Measurements from ENCODE around the gene PROSER3.
"Not testable (repeated sequence)": the region's sequence is repeated elsewhere in the genome, so short reads cannot be mapped to it uniquely, and the experiment has no call there.

Gene PROSER3

DNA sequence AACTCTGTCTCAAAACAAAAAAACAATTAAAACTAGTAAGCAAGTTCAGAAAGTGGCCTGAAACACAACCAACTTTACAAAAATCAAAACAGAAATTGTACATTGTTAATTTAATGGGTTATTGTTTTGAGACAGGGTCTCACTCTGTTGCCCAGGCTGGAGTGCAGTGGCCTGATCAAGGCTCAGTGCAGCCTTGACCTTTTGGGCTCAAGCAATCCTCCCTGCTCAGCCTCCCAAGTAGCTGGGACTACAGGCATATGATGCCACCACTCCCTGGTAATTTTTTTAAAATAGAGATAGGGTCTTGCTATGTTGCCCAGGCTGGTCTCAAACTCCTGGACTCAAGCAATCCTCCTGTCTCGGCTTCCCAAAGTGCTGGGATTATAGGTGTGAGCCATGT lies 37.6 kb downstream of the PROSER3 start:
- DNase-seq: not testable (repeated sequence)

- no peak for DNase-seq
Observed at GRCh38 chr19:35796645-35797542, 38.9 kb downstream of the PROSER3 start.

- DNase-seq: no peak
Observed at GRCh38 chr19:35797663-35798062, 39.7 kb downstream of the PROSER3 start.

DNA sequence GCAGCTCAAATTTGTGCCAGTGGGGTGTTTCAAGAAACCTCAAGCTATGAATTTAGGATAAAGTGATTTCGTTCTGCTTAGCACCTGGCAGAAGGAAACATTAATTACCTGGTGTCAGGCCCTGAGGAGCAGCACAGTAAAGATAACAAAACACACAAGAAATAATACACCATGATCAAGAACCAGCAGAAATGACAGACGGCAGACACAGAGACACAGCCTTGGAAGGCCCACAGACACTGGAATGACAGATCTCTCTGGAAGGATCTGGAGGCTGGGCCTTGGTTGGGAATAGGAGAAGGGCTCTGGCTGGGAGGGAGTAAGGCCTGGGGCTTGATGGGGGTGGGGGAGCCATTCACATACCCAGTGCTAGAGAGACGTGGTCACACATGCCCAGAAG lies 43.9 kb downstream of the PROSER3 start:
- DNase-seq: no peak

- peak; percentile 74 for DNase-seq
Observed at GRCh38 chr19:35805526-35806102, 47.6 kb downstream of the PROSER3 start.

GRCh38 chr19:35806597-35806996 lies 48.6 kb downstream of the PROSER3 start:
- no peak for DNase-seq

DNA sequence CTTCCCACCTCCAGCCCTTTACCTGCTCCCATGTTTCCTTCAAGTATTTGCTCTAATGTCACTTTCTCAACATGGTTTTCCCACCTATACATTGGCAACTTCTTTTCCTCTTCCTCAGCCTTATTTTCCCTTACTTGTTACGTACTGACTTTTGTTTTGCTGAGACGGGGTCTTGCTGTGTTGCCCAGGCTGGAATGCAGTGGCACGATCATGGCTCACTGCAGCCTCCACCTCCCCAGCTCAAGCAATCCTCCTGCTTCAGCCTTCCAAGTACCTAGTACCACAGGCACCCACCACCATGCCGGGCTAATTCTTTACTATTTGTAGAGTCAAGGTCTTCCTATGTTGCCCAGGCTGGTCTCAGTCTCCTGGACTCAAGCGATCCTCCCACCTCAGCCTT lies 49.7 kb downstream of the PROSER3 start:
- no peak for DNase-seq

GRCh38 chr19:35811317-35812219 lies 53.6 kb downstream of the PROSER3 start:
- DNase-seq: no peak

DNA sequence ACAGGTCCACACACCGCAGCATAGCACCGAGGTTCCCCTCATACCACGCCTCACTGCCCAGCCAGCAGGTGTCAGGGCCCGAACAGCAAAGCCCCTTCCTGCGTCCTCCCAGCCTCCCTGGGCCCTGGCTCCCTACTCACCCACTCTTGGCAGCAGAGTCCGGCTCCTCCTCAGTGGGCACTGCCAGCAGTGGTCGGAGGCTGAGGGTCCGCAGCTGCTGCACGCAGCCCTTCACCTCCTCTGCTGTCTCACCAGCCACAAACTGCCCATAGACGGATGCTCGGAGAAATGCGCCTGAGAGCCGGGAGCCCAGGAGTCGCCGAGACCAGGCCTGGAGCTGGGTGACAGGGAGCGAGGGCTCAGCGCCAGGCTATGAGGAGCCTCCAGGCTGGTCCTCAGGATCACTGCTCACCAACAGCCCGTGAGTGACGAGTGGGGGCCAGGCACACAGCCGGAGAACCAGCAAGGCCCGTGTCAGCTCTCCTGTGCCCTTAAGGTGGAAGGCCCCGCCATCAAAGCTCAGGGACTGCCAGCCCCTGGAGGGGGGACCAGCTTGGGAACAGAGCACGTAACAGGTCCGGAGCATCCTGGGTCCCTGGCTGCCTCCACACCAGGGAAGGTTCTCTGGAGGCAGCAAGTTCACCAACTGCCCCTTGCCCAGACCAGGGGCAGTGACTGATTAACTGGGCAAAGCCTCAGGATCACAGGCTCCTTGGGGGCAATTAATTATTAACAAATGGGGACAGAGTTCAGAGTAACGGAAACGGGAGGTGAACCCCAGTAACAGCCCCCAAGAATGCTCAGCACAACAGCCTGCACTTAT lies 54.5 kb downstream of the PROSER3 start, which contains the start of gene PRODH2:
PRODH2 (minus strand) TSS at position 626 of the 823 bp plus-strand sequence; CDS start at position 586, 40 bp downstream.
- no peak for DNase-seq

DNA sequence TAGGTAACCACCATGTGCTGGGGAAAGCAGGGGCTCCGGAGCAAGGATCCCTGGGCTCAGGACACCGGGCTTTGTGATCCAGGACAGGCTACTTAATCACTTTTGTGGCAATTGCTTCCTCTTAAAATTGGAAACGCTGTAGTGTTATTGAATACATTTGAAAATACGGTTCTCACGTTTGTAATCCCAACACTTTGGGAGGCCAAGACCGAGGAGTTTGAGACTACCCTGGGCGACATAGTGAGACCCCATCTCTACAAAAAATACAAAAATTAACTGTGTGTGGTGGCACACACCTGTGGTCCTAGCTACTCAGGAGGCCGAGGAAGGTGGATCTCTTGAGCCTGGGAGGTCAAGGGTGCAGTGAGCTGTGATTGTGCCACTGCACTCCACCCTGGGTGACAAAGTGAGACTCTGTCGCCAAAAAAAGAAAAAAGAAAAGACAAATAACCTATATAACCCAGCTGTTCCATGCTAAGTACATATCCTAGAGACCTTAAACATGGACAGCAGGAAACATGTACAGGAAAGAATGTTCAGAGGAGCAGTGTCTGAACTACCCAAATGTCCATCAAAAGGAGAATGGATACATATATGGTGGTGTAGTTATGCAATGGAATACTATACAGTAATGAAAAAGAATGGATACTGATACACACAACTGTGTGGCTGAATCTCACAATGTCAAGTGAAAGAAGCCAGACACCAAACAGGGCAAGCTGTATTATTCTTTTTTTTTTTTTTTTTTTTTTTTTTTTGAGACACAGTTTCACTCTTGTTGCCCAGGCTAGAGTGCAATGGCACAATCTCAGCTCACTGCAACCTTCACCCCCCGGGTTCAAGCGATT lies 55.3 kb downstream of the PROSER3 start:
- no peak for DNase-seq

- no peak for DNase-seq
Observed at GRCh38 chr19:35816262-35816661, 58.3 kb downstream of the PROSER3 start.

DNA sequence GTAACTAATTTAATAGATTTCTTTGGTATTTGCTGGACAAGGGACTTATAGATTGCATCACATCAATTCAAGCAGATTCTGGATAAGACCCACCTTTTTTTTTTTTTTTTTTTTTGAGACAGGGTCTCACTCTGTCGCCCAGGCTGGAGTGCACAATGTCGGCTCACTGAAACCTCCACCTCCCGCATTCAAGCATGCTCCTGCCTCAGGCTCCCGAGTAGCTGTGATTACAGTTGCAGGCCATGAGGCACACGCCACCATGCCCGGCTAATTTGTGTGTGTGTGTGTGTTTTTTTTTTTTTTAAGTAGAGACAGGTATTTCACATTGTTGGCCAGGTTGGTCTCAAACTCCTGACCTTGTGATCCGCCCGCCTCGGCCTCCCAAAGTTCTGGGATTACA lies 58.9 kb downstream of the PROSER3 start:
- DNase-seq: no peak

GRCh38 chr19:35818445-35818844 lies 60.5 kb downstream of the PROSER3 start:
- no peak for DNase-seq
